ENCODE data around the gene TCHH.
"Not testable (repeated sequence)": the region's sequence is repeated elsewhere in the genome, so short reads cannot be mapped to it uniquely, and the experiment has no call there.

The TCHH gene

DNA sequence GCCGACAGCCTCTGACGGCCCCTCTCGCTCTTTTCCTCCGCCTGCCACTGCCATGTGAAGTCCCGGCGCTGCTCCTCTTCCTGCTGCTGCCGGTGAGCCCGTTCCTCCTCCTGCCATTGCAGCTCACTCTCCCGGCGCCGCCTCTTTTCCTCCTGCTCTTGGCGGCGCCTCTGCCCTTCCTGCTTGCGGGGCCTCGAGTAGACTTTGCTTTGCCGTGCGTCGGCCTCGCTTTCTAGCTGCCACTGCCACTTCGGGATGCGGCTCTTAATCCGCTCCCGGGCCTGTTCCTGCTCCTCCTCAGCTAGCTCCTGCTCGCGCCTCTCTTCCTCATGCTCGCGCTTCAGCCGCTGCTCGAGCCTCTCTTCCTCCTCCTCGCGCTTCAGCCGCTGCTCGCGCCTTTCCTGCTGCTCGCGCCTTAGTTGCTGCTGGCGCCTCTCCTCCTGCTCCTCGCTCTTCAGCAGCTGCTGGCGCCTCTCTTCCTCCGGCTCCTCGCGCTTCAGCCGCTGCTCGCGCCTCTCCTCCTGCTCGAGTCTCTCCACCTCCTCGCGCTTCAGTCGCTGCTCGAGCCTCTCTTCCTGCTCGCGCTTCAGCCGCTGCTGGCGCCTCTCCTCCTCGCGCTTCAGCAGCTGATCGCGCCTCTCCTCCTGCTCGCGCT, 4.3 kb downstream of the TCHH start:
- peak; percentile 50 for DNase-seq

DNA sequence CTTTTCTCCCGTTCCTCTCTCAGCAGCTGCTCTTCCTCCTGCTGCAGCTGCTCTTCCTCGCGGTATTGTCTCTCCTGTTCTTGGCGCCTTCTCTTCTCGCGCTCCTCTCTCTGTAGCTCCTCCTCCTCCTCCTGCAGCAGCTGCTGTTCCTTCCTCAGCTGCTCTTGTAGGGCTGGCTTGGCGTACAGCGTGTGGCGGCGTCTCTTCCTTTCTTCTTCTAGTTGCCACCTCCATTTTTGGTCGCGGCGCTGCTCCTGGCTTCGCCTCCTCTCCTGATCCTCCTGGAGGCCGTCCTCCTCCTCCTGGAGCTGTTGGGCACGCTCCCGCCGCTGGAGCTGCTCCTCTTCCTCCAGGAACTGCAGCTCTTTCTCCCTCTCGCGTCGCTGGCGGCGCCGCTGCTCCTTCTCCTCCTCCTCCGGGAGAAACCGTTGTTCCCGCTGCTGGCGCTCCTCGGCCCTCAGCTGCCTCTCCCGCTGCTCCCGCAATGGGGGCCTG, 4.8 kb downstream of the TCHH start:
- peak; percentile 41 for DNase-seq

DNA sequence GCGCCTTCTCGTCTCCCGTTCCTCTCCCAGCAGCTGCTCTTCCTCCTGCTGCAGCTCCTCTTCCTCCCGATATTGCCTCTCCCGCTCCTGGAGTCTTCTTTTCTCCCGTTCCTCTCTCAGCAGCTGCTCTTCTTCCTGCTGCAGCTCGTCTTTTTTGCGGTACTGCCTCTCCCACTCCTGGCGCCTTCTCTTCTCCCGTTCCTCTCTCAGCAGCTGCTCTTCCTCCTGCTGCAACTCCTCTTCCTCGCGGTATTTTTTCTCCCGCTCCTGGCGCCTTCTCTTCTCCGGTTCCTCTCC, 5.3 kb downstream of the TCHH start:
- DNase-seq: no peak

DNA sequence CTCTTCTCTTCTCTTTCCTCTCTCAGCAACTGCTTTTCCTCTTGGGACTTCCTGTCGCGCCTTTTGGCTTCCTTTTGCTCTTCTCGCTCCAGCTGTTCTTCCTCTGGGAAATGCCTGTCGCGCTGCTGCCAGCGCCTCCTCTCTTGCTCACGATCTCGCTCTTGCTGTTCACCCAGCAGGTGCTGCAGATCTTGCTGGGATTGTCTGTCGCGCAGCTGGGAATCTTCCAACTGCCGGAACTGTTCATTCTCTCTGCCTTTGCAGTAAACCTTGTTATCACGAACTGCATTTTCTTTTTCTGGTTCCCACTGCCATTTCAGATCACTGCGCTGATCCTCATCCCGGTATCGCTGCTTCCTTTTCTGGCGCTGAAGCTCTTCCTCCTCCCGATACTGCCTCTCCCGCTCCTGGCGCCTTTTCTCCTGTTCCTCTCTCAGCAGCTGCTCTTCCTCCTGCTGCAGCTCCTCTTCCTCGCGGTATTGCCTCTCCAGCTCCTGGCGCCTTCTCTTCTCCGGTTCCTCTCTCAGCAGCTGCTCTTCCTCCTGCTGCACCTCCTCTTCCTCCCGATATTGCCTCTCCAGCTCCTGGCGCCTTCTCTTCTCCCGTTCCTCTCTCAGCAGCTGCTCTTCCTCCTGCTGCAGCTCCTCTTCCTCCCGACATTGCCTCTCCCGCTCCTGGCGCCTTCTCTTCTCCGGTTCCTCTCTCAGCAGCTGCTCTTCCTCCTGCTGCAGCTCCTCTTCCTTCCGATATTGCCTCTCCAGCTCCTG, 5.8 kb downstream of the TCHH start:
- no peak for DNase-seq

DNA sequence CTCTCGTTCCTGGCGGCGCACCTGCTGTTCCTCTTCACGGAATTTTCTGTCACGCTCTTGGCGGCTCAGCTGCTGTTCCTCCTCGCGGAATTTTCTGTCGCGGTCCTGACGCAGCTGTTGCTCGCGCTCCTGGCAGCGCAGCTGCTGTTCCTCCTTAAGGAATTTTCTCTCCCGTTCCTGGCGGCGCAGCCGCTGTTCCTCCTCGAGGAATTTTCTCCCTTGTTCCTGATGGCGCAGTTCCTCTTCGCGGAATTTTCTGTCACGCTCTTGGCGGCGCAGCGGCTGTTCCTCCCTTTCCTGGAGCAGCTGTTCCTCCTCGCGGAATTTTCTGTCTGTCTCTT, 6.4 kb downstream of the TCHH start:
- DNase-seq: no peak

DNA sequence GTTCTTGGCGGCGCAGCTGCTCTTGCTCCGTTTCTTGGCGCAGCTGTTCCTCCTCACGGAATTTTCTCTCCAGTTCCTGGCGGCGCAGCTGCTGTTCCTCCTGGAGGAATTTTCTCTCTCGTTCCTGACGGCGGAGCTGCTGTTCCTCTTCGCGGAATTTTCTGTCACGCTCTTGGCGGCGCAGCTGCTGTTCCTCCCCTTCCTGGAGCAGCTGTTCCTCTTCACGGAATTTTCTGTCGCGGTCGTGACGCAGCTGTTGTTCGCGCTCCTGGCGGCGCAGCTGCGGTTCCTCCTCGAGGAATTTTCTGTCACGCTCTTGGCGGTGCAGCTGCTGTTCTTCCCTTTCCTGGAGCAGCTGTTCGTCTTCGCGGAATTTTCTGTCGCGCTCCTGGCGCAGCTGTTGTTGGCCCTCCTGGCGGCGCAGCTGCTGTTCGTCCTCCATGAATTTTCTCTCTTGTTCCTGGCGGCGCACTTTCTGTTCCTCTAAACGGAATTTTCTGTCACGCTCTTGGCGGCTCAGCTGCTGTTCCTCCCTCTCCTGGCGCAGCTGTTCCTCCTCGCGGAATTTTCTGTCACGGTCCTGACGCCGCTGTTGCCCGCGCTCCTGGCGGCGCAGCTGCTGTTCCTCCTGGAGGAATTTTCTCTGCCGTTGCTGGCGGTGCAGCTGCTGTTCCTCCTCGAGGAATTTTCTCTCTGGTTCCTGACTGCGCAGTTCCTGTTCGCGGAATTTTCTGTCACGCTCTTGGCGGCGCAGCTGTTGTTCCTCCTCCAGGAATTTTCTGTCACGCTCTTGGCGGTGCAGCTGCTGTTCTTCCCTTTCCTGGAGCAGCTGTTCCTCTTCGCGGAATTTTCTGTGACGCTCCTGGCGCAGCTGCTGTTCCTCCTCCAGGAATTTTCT, 7.0 kb downstream of the TCHH start:
- DNase-seq: no peak

DNA sequence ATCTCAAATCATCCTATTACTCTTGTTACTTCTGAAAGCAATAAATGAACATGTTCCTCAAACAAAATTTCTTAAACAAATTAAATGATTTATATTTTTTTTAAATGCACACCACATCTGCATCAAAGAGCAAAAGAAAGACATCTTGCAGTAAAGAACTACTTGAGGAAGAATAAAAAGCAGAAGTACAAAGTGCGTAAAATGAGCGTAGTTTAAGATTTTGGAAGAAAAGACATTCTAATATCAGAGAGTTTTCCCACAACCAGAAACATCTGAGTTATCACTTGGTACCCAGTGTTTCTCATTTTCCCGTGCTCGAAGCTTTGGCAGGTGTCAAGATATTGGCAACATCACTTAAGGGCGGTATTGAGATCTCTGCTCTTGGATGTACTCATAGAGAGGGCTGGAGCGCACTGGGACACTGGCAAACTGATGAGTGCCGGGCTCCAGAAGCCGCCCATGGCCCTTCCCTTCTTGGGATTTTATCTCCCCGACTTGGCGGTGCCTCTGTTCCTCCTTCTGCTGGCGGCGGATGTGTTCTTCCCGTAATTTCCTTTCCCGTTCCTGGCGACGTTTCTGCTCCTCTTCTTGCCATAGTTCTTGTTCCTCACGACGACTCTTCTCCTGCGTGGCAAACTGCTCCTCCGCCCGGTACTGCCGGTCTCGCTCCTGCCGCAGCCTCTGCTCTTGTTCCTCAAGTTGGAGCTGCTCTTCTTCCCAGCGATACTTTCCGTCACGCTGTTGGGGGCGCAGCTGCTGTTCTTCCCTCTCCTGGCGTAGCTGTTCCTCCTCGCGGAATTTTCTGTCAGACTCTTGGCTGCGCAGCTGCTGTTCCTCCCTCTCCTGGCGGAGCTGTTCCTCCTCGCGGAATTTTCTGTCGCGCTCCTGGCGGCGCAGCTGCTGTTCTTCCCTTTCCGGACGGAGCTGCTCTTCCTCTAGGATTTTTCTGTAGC, 7.9 kb downstream of the TCHH start:
- no peak for DNase-seq

DNA sequence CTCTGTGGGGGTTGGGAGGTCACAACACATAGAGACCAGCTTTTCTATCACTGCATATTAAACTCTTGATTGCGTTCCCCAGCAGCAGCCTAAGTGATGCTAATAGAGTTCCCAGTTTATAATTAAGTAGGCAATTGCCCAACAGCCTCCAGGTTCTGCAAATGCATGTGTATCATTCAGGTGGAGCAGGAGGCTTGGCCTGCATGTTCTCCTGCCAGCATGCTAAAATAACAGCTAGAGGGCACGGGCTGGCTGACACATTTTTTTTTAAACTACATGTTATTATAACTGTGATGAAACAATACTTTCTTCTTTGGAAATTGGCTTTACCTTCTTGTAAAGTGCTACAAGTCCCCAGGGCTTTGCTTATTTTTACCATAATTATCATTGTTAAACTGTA, 10.4 kb downstream of the TCHH start:
- DNase-seq: no peak

DNA sequence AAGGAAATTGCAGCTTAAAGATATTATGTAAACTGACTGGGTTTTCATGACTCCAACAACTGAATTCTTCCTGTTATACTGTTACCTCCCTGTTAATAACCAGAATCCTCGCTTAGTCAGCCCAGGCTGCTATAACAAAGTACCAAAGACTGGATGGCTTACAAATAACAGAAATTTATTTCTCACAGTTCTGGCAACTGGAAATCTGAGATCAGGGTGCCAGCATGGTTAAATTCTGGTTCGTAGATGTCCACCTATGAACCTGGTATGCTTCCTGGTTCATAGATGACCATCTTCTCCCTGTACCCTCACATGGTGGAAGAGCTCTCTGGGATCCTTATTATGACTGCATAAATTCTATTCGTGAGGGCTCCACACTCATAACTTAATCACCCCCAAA, 18.3 kb downstream of the TCHH start:
- no peak for DNase-seq

DNA sequence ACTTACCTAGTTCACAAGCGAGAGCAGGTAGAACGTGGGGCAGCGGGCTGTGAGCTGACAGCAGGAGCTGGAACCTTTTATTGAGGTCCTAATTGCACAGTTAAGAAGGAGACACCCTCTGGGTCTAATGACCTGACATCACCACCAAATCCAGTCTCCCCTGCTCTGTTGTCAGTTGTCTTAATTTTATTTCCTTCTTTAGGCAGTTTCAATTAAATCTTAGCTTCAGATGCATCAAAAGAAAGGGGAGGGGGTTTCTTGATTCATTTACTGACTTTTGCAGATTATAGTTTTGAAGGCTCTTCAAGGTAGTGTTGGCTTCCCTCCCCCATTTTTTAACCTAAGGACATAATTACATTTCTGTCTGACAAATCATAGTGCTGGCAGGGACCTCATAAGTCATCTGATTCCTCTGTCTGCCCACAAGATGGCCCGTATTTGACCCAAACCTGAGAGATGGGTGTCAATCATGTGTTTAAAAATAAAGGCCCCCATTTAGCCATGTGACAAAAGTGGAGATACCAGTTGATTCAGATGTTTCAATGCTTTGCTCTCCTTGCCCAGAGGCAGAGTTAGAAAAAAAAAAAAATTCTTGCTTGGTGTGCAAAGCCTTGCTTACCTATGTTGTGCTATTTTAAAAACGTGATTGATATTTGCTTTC, 26.1 kb downstream of the TCHH start, which contains the start of gene TCHHL1:
Gene TCHHL1 (minus strand): TSS at position 51 of the 661 bp plus-strand sequence. CDS start 921 bp downstream, outside the sequence.
- DNase-seq: no peak

DNA sequence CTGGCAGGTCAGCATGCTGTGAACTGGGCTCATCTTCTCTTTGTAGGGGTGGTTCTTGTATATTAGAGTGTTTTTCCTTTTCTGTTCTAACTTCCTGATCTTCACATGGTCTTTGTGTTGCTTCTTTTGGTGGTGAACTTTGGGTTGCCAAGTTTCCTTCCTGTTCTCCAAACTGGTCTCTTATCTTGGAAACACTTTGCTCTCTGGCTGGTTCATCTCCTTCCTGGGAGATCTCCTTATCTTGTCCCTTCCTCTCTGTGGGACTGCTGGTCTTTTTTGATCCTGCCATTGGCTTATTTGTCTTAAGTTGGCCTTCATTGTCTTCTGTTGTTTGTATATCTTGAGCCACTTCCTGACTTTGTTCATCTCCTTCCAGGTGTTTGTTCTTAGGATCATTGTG, 28.5 kb downstream of the TCHH start:
- no peak for DNase-seq

DNA sequence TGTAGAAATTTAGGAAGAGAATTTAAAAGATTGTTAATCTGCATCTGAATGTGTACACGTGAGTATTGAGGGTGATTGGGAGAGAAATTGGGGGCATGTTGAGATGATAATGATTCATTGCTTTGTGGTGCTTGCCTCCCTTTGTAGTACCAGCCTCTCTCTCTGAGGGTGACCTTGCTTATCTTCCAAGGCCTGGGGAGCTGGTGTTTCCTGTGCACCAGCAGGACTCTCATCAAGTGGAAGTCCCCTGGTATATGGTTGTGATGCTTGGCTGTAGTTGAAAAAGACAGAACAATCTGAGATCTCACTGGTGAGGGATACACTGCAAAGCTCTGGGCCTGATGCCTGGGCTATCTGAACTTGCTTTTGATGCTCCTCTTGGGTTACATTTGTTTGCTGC, 30.4 kb downstream of the TCHH start:
- DNase-seq: no peak

DNA sequence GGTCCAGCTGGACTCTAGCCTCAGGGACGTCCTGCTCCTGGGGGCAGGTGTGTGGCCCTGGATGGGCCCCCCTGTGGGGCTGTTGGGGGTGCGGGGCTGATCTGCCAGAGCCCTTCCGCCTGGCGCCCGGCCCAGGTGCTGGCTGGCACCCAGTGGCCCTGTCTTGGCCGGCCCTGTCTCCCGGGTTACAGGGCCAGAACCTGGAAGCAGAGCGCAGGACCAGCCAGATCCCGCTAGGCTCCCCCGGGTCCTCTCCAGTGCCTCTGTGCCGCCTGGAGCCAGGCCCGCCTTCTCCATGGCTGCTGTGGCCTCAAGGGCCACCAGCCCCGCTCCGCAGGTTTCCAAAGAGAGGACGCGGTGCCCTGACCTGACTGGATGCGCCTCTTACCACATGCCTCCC, 34.2 kb downstream of the TCHH start:
- DNase-seq: not testable (repeated sequence)

DNA sequence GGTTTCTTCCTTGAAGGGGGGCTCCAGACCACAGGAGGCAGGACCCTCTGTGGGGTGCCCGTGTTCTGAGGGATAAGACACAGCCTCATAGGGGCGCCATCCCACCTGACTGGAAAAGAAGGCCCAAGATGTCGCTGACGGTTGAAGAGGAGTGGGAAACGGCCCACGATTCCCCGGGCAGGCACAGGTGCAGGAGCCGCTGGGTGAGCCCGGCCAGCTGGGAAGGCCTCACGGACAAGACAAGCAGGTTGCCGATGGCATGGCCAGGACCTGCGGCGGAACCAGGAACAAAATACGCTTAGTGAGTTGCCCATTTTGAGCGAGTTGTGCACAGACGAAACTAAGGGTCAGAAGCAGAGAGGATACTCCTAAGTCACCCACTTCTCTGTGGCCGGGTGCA, 34.8 kb downstream of the TCHH start:
- not testable (repeated sequence) for DNase-seq

DNA sequence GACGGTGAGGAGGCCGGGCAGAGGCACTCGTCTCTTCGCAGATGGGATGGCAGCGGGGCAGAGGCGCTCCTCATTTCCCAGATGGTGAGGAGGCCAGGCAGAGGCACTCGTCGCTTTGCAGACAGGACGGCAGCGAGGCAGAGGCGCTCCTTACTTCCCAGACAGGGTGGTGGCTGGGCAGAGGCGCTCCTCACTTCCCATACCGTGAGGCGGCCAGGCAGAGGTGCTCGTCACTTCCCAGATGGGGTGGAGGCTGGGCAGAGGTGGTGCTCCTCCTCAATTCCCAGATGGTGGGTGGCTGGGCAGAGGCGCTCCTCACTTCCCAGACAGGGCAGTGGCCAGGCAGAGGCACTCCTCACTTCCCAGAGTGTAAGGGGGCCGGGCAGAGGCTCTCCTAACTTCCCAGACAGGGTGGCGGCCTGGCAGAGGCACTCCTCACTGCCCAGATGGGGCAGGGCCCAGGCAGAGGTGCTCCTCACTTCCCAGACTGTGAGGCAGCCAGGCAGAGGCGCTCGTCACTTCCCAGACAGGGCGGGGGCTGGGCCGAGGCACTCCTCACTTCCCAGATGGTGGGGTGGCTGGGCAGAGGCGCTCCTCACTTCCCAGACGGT, 36.3 kb downstream of the TCHH start:
- no peak for DNase-seq

DNA sequence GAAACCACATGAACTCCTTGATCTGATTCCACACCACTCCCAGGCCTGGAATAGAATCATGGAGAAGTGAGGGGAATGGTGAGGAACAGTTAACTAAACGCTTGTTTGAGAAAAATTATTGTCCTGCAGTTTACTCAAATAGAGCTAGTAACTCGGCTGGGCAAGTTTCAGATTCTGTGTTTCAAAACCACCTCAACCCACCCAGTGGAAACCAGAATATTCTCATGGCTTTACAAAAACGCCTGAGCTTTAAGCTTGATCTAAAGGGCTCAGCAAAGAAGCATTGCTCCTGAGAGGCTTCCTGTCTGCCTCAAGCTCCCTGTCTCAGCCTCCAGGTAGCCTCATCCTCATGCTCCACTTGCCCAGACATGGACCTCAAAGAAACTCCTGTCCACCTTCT, 42.9 kb downstream of the TCHH start:
- DNase-seq: no peak

DNA sequence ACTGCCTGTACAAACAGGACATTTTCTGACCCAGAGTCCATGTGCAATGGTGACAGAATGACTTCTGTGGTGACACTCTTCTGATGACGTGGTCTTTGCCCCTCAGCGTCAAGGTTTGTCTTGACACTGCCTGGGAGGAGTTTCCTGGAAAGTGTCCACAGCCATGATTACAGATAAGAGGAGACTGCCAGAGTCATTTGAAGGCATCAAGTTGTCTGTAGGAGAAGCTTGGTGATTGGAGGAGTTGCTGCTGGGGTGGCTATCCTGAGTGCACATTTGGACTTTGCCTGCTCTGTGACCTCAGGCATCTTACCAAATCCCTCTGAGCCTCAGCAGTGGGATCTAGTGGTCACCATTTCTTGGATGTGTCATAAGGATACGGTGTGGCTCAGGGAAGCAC, 44.1 kb downstream of the TCHH start:
- no peak for DNase-seq

DNA sequence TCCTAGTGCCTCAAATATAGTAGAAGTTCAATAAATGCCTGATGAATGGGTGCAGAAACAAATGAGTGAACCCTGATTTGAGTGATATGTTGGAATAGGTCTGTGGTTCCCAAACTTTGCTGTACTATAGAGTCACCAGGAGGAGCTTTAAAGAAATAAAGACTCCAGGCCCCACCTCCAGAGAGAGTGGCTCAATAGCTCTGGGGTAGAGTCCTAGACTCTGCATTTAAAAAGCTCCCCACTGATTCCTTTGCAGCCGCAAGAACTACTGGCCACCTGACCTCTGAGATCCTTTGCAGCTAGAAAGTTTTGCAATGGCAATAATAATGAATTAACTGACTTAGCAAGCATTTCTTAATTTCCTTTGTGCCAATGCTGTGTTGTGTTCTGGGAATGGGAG, 47.3 kb downstream of the TCHH start:
- DNase-seq: no peak

DNA sequence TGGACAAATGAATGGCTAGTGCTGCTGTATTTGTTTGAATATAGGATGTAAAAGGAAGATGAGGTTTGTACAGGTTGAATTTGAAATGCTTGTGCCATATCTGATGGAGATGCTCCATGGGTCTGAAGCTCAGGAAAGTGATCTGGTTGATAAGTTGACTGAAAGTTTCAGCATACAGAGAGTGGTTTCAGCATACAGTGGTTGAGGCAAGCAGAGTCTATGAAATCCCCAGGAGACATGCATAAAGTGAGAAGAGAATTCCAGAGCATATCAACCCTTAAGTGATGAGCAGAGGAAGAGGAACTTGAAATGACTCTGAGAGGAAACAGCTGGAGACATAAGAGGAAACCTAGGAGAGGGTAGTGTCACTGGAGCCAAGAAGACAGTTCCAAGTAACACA, 48.1 kb downstream of the TCHH start:
- DNase-seq: no peak

DNA sequence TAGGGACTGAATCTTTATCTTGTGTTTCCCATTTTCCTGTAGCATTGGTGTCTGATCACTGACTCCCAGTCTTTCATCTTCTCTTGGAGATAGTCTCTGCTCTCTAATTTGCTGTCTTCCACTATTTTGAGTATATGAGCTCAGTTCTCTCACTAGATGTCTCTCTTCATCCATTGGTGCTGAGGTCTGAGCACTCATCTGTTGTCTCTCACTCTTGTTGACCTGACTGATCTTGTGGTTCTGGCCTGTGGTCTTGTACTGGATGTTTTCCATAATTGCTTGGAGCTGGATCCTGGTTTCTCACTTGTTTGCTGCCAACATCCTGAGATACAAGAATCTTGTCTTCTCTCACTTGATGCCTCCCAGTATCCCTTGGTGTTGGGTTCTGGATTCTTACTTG, 53.3 kb downstream of the TCHH start:
- no peak for DNase-seq
